Measurements from ENCODE around the gene VAV3. TPM values are rescaled to one million over a fixed set of nuclear protein-coding genes. Genes with fewer than 3 reads are reported as not detected.

The VAV3 gene
- total and polyA plus RNA-seq, 2 donors from 2014 or later, result 61.6 to 87.5 TPM

- Histone ChIP-seq H3K9me3 (ENCODE audit: control insufficient read depth in 2 of 3, insufficient read depth in 1 of 3, low read length in 3 of 3) (no peaks in the 10 kb centered on the region), H3K4me3 (ENCODE audit: low read length in 3 of 3) (no peak overlapping the region), H3K27ac (ENCODE audit: low read depth in 2 of 2, low read length in 2 of 2) (no peak overlapping the region), H3K36me3 (ENCODE audit: control insufficient read depth in 2 of 3, insufficient read depth in 3 of 3, low read length in 3 of 3) (no peaks in the 10 kb centered on the region), H3K27me3 (ENCODE audit: control insufficient read depth, insufficient read depth, low read length) (no peaks in the 10 kb centered on the region), H3K4me1 (ENCODE audit: control insufficient read depth in 2 of 3, insufficient read depth in 2 of 3, low read depth in 1 of 3, low read length in 3 of 3) (no peaks in the 10 kb centered on the region), H3K9ac (ENCODE audit: low read length in 3 of 3) (no peak overlapping the region)
- no peak for DNase-seq
- no peak for TF ChIP-seq CTCF (IDR thresholded peaks at IDR 0.05; ENCODE audit: borderline replicate concordance, extremely low read depth, insufficient read depth)
- FAIRE-seq, result no peak
- intact Hi-C loops (cut with DNase I), result no loop called here
These were observed 169.5 kb downstream of the VAV3 start for GRCh38 chr1:107795441-107795840.

- FAIRE-seq, result no peak
- Histone ChIP-seq H3K27ac (ENCODE audit: low read depth in 2 of 2, low read length in 2 of 2) (no peak overlapping the region), H3K9ac (ENCODE audit: low read length in 3 of 3) (no peak overlapping the region), H3K36me3 (ENCODE audit: control insufficient read depth in 2 of 3, insufficient read depth in 3 of 3, low read length in 3 of 3) (no peaks in the 10 kb centered on the region), H3K4me1 (ENCODE audit: control insufficient read depth in 2 of 3, insufficient read depth in 2 of 3, low read depth in 1 of 3, low read length in 3 of 3) (no peaks in the 10 kb centered on the region), H3K4me3 (ENCODE audit: low read length in 3 of 3) (no peak overlapping the region), H3K9me3 (ENCODE audit: control insufficient read depth in 2 of 3, insufficient read depth in 1 of 3, low read length in 3 of 3) (no peaks in the 10 kb centered on the region), H3K27me3 (ENCODE audit: control insufficient read depth, insufficient read depth, low read length) (no peaks in the 10 kb centered on the region)
- no peak for DNase-seq
- no peak for TF ChIP-seq CTCF (IDR thresholded peaks at IDR 0.05; ENCODE audit: borderline replicate concordance, extremely low read depth, insufficient read depth)
- intact Hi-C loops (cut with DNase I), result no loop called here
These were observed 170.4 kb downstream of the VAV3 start for GRCh38 chr1:107794571-107794970.

- intact Hi-C loops (cut with DNase I), result no loop called here
- no peak for FAIRE-seq
- no peak for DNase-seq
- no peaks in the 10 kb centered on the region for H3K9me3 ChIP-seq (ENCODE audit: control insufficient read depth in 2 of 3, insufficient read depth in 1 of 3, low read length in 3 of 3)
- H3K36me3 ChIP-seq (ENCODE audit: control insufficient read depth in 2 of 3, insufficient read depth in 3 of 3, low read length in 3 of 3), result no peaks in the 10 kb centered on the region
- H3K4me1 ChIP-seq (ENCODE audit: control insufficient read depth in 2 of 3, insufficient read depth in 2 of 3, low read depth in 1 of 3, low read length in 3 of 3), result no peaks in the 10 kb centered on the region
- H3K27me3 ChIP-seq (ENCODE audit: control insufficient read depth, insufficient read depth, low read length), result no peaks in the 10 kb centered on the region
- H3K4me3 ChIP-seq (ENCODE audit: low read length in 3 of 3), result no peak overlapping the region
- no peak for TF ChIP-seq CTCF (IDR thresholded peaks at IDR 0.05; ENCODE audit: borderline replicate concordance, extremely low read depth, insufficient read depth)
- H3K27ac ChIP-seq (ENCODE audit: low read depth in 2 of 2, low read length in 2 of 2), result no peak overlapping the region
- no peak overlapping the region for H3K9ac ChIP-seq (ENCODE audit: low read length in 3 of 3)
These were observed 171.0 kb downstream of the VAV3 start for GRCh38 chr1:107793896-107794453.

- Histone ChIP-seq H3K36me3 (ENCODE audit: control insufficient read depth in 2 of 3, insufficient read depth in 3 of 3, low read length in 3 of 3) (no peaks in the 10 kb centered on the region), H3K9ac (ENCODE audit: low read length in 3 of 3) (no peak overlapping the region), H3K4me3 (ENCODE audit: low read length in 3 of 3) (no peak overlapping the region), H3K27me3 (ENCODE audit: control insufficient read depth, insufficient read depth, low read length) (no peaks in the 10 kb centered on the region), H3K9me3 (ENCODE audit: control insufficient read depth in 2 of 3, insufficient read depth in 1 of 3, low read length in 3 of 3) (no peaks in the 10 kb centered on the region), H3K4me1 (ENCODE audit: control insufficient read depth in 2 of 3, insufficient read depth in 2 of 3, low read depth in 1 of 3, low read length in 3 of 3) (no peaks in the 10 kb centered on the region), H3K27ac (ENCODE audit: low read depth in 2 of 2, low read length in 2 of 2) (no peak overlapping the region)
- intact Hi-C loops (cut with DNase I), result no loop called here
- TF ChIP-seq CTCF (IDR thresholded peaks at IDR 0.05; ENCODE audit: borderline replicate concordance, extremely low read depth, insufficient read depth), result no peak
- FAIRE-seq (no peak), DNase-seq (no peak)
These were observed 173.6 kb downstream of the VAV3 start for GRCh38 chr1:107791348-107791747.
